Measurements from ENCODE around the gene PRR18.

Gene PRR18

DNA sequence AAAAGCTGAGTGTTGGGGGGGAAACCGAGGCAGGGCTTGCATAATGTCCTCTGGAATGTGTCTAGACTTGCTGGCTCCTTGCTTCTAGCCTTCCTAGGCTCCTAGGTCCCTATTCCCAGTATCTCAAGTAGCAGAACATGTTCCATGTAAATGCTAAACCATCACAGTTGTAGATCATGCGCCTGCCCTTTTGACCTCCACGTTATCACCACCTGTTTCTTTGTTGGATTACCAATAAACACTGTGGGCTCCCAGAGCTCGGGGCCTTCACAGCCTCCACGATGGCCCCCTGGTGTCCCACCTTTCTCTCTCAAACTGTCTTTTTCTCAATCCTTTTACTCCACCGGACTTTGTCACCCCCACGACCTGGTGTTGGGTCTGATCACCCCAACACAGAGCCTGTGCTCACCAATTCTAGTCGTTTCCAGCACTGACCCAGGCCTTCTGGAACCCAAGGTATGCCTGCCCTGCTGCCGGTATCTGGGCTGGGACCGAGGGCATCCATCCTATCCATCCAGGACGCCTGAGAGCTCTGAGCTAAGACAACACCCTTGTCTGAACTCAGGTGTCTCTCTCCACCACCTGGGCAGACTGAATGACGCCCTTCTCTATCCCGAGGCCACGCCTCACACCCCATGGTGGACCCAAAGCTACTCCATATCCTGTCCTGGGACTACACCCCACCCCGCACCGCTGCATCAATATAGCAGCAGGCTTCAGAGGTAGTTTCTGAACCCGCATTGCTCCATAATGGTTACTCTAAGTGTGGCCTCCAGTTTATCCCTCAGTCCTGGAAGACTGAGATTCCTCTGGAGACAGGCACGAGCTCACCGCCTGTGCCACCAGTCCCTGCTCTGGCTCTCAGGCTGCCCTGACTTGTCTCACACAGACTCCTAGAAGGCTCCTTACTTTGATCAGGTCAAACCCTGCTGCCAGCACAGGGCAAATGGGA, 9.3 kb upstream of the PRR18 start:
- Histone ChIP-seq H2BK15ac (ENCODE audit: low read length) (no peak overlapping the region), H3K4me3 (ENCODE audit: low read length in 2 of 2) (no peak overlapping the region), H3K18ac (ENCODE audit: low read length) (no peak overlapping the region), H3K27ac (replicated peaks; ENCODE audit: low read length) (no peak overlapping the region), H3K4me1 (ENCODE audit: control insufficient read depth in 2 of 2, insufficient read depth in 1 of 2, low read depth in 1 of 2, low read length in 2 of 2) (no peaks in the 10 kb centered on the region), H3K27me3 (ENCODE audit: control insufficient read depth in 3 of 3, insufficient read depth in 3 of 3, low read depth in 1 of 3, low read length in 3 of 3) (no peaks in the 10 kb centered on the region), H3K36me3 (replicated peaks in 1 of 2; ENCODE audit: control insufficient read depth in 2 of 2, insufficient read depth in 2 of 2, low read length in 2 of 2) (peaks cover 3 to 31% of the 10 kb centered on the region in 2 donors), H3K4me2 (ENCODE audit: insufficient read depth, low read length, poor library complexity, severe bottlenecking) (no peak overlapping the region), H3K23ac (ENCODE audit: low read depth, low read length, poor library complexity) (no peak overlapping the region), H3K14ac (ENCODE audit: low read length) (peak overlapping the region; percentile 38), H2AFZ (ENCODE audit: low read length) (no peak overlapping the region), H2BK5ac (ENCODE audit: low read length) (no peak overlapping the region), H2BK120ac (ENCODE audit: low read depth, low read length) (no peak overlapping the region), H2AK5ac (ENCODE audit: low read depth, low read length) (no peak overlapping the region), H4K91ac (ENCODE audit: low read depth, low read length, poor library complexity) (no peak overlapping the region), H3K4ac (ENCODE audit: low read length) (no peak overlapping the region), H3K9me3 (replicated peaks in 1 of 2; ENCODE audit: control insufficient read depth in 2 of 2, insufficient read depth in 1 of 2, low read depth in 1 of 2, low read length in 2 of 2) (no peaks in the 10 kb centered on the region), H3K9ac (ENCODE audit: low read depth, low read length, poor library complexity) (no peak overlapping the region), H3K79me1 (ENCODE audit: low read depth, low read length) (no peaks in the 10 kb centered on the region), H4K8ac (ENCODE audit: low read depth, low read length) (no peak overlapping the region), H2BK12ac (ENCODE audit: low read length) (no peak overlapping the region)
- DNase-seq (ENCODE audit: low spot score): no peak
- no CpG with 5 or more reads among the region's 19 CpGs for WGBS, 2 donors (ENCODE audit: extremely low coverage in 2 of 2, insufficient read length in 2 of 2, insufficient replicate concordance in 1 of 2)

DNA sequence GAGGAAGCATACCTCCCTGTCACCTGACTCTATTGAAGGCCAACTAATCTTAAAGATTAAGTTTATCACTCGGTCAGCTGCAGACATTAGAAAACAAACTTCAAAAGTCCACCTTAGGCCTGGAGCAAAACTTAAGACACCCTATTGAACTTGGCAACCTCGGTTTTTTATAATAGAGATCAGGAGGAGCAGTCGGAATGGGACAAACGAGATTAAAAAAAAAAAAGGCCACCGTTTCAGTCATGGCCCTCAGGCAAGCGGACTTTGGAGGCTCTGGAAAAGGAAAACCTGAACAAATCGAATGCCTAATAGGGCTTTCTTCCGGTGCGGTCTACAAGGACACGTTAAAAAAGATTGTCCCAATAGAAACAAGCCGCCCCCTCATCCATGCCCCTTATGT, 7.2 kb upstream of the PRR18 start:
- peaks cover 0 to 7% (median 1%) of the 10 kb centered on the region in 3 experiments for H3K27me3 ChIP-seq (ENCODE audit: control insufficient read depth in 3 of 3, insufficient read depth in 3 of 3, low read depth in 1 of 3, low read length in 3 of 3)
- no peak overlapping the region for H2BK5ac ChIP-seq (ENCODE audit: low read length)
- no peak overlapping the region for H4K91ac ChIP-seq (ENCODE audit: low read depth, low read length, poor library complexity)
- H3K4me2 ChIP-seq (ENCODE audit: insufficient read depth, low read length, poor library complexity, severe bottlenecking): no peak overlapping the region
- H3K79me1 ChIP-seq (ENCODE audit: low read depth, low read length): no peaks in the 10 kb centered on the region
- H2BK15ac ChIP-seq (ENCODE audit: low read length): no peak overlapping the region
- H2AFZ ChIP-seq (ENCODE audit: low read length): no peak overlapping the region
- no peak overlapping the region for H3K4ac ChIP-seq (ENCODE audit: low read length)
- no peak overlapping the region for H3K23ac ChIP-seq (ENCODE audit: low read depth, low read length, poor library complexity)
- no peak overlapping the region for H4K8ac ChIP-seq (ENCODE audit: low read depth, low read length)
- no peak overlapping the region for H3K18ac ChIP-seq (ENCODE audit: low read length)
- H3K14ac ChIP-seq (ENCODE audit: low read length): no peak overlapping the region
- peaks cover 3 to 13% of the 10 kb centered on the region in 2 donors for H3K36me3 ChIP-seq (replicated peaks in 1 of 2; ENCODE audit: control insufficient read depth in 2 of 2, insufficient read depth in 2 of 2, low read length in 2 of 2)
- H2BK120ac ChIP-seq (ENCODE audit: low read depth, low read length): no peak overlapping the region
- H3K4me3 ChIP-seq (ENCODE audit: low read length in 2 of 2): no peak overlapping the region
- H3K27ac ChIP-seq (replicated peaks; ENCODE audit: low read length): no peak overlapping the region
- H2AK5ac ChIP-seq (ENCODE audit: low read depth, low read length): no peak overlapping the region
- H2BK12ac ChIP-seq (ENCODE audit: low read length): no peak overlapping the region
- DNase-seq (ENCODE audit: low spot score): no peak
- no CpG with 5 or more reads among the region's 11 CpGs for WGBS, 2 donors (ENCODE audit: extremely low coverage in 2 of 2, insufficient read length in 2 of 2, insufficient replicate concordance in 1 of 2)
- no peak overlapping the region for H3K9ac ChIP-seq (ENCODE audit: low read depth, low read length, poor library complexity)
- no peaks in the 10 kb centered on the region for H3K9me3 ChIP-seq (replicated peaks in 1 of 2; ENCODE audit: control insufficient read depth in 2 of 2, insufficient read depth in 1 of 2, low read depth in 1 of 2, low read length in 2 of 2)
- no peaks in the 10 kb centered on the region for H3K4me1 ChIP-seq (ENCODE audit: control insufficient read depth in 2 of 2, insufficient read depth in 1 of 2, low read depth in 1 of 2, low read length in 2 of 2)

DNA sequence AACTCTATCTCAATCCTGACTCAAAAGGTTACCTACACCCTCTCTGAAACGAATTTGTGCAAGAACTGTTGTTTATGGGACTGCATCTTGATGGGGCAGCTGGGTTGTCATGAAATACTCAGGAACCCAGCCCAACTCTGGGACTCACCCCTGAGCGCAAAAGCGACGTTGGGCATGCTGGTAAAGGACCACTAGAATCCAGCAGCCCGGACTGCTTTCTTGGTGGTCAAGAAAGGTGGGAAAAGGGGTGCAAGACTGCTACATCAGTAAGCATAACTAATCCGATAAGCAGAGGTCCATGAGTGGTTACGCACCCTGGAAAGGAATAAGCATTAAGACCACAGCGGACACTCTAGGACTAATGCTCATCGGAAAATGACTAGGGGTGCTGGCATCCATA, 6.3 kb upstream of the PRR18 start:
- no peaks in the 10 kb centered on the region for H3K4me1 ChIP-seq (ENCODE audit: control insufficient read depth in 2 of 2, insufficient read depth in 1 of 2, low read depth in 1 of 2, low read length in 2 of 2)
- no peak overlapping the region for H4K8ac ChIP-seq (ENCODE audit: low read depth, low read length)
- no peak overlapping the region for H2AFZ ChIP-seq (ENCODE audit: low read length)
- H2BK5ac ChIP-seq (ENCODE audit: low read length): no peak overlapping the region
- H2BK12ac ChIP-seq (ENCODE audit: low read length): no peak overlapping the region
- no peak overlapping the region for H2BK120ac ChIP-seq (ENCODE audit: low read depth, low read length)
- H3K79me1 ChIP-seq (ENCODE audit: low read depth, low read length): no peaks in the 10 kb centered on the region
- H3K9ac ChIP-seq (ENCODE audit: low read depth, low read length, poor library complexity): no peak overlapping the region
- no peak overlapping the region for H3K27ac ChIP-seq (replicated peaks; ENCODE audit: low read length)
- no peak overlapping the region for H3K4me3 ChIP-seq (ENCODE audit: low read length in 2 of 2)
- H2AK5ac ChIP-seq (ENCODE audit: low read depth, low read length): no peak overlapping the region
- H3K9me3 ChIP-seq (replicated peaks in 1 of 2; ENCODE audit: control insufficient read depth in 2 of 2, insufficient read depth in 1 of 2, low read depth in 1 of 2, low read length in 2 of 2): no peaks in the 10 kb centered on the region
- no peak for DNase-seq (ENCODE audit: low spot score)
- no peak overlapping the region for H3K14ac ChIP-seq (ENCODE audit: low read length)
- no peak overlapping the region for H3K23ac ChIP-seq (ENCODE audit: low read depth, low read length, poor library complexity)
- H3K27me3 ChIP-seq (ENCODE audit: control insufficient read depth in 3 of 3, insufficient read depth in 3 of 3, low read depth in 1 of 3, low read length in 3 of 3): peaks cover 2 to 17% (median 11%) of the 10 kb centered on the region in 3 experiments
- no peak overlapping the region for H3K4me2 ChIP-seq (ENCODE audit: insufficient read depth, low read length, poor library complexity, severe bottlenecking)
- no peak overlapping the region for H3K18ac ChIP-seq (ENCODE audit: low read length)
- whole genome bisulfite sequencing, 2 donors (ENCODE audit: extremely low coverage in 2 of 2, insufficient read length in 2 of 2, insufficient replicate concordance in 1 of 2): no CpG with 5 or more reads among the region's 9 CpGs
- no peak overlapping the region for H2BK15ac ChIP-seq (ENCODE audit: low read length)
- peaks cover 3 to 6% of the 10 kb centered on the region in 2 donors for H3K36me3 ChIP-seq (replicated peaks in 1 of 2; ENCODE audit: control insufficient read depth in 2 of 2, insufficient read depth in 2 of 2, low read length in 2 of 2)
- no peak overlapping the region for H4K91ac ChIP-seq (ENCODE audit: low read depth, low read length, poor library complexity)
- H3K4ac ChIP-seq (ENCODE audit: low read length): no peak overlapping the region

DNA sequence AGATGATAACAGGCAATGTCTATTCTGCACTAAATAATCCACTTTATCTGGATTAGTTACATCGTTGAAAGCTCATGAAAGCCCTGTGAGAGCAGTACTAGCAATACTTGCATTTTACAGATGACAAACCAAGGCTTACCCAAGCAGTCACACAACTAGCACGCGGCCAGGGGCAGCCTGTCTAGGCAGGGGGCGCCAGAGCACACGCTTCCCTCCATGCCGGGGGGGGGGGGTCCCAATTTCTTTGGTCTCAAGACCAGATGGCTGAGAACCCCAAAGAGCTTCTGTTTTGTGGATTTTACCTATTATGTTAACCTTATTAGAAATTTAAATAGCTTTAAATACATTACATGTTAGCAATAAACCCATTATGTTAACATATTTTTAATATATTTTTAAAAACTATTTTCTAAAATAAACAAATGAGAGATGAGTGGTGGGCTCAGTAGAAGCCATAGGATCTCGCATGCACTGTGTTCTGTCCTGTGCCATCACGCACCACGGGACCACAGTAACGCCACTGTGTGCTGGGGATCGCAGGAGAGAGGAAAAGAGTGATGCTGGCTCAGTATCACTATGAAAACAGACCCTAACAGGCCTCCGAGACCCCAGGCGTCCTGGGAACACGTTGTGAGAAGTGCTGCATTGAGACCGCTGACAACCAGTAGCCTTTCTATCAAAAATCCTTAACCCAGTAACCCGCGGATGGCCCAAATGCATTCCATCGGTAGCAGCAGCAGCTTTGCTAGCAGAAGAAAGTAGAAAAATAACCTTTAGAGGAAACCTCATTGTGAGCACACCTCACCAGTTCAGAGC, 5.3 kb upstream of the PRR18 start:
- Histone ChIP-seq H3K27me3 (ENCODE audit: control insufficient read depth in 3 of 3, insufficient read depth in 3 of 3, low read depth in 1 of 3, low read length in 3 of 3) (peaks cover 5 to 27% (median 19%) of the 10 kb centered on the region in 3 experiments), H2BK15ac (ENCODE audit: low read length) (no peak overlapping the region), H3K4me2 (ENCODE audit: insufficient read depth, low read length, poor library complexity, severe bottlenecking) (no peak overlapping the region), H3K27ac (replicated peaks; ENCODE audit: low read length) (no peak overlapping the region), H3K36me3 (replicated peaks in 1 of 2; ENCODE audit: control insufficient read depth in 2 of 2, insufficient read depth in 2 of 2, low read length in 2 of 2) (no peaks in the 10 kb centered on the region), H2BK5ac (ENCODE audit: low read length) (no peak overlapping the region), H3K79me1 (ENCODE audit: low read depth, low read length) (no peaks in the 10 kb centered on the region), H3K4me1 (ENCODE audit: control insufficient read depth in 2 of 2, insufficient read depth in 1 of 2, low read depth in 1 of 2, low read length in 2 of 2) (peaks cover 0 to 4% of the 10 kb centered on the region in 2 donors), H4K8ac (ENCODE audit: low read depth, low read length) (no peak overlapping the region), H2AK5ac (ENCODE audit: low read depth, low read length) (peak overlapping the region; percentile 81), H3K4me3 (ENCODE audit: low read length in 2 of 2) (no peak overlapping the region), H3K9me3 (replicated peaks in 1 of 2; ENCODE audit: control insufficient read depth in 2 of 2, insufficient read depth in 1 of 2, low read depth in 1 of 2, low read length in 2 of 2) (no peaks in the 10 kb centered on the region), H3K18ac (ENCODE audit: low read length) (no peak overlapping the region), H2BK120ac (ENCODE audit: low read depth, low read length) (no peak overlapping the region), H3K4ac (ENCODE audit: low read length) (no peak overlapping the region), H3K14ac (ENCODE audit: low read length) (peak overlapping the region; percentile 82), H3K9ac (ENCODE audit: low read depth, low read length, poor library complexity) (no peak overlapping the region), H4K91ac (ENCODE audit: low read depth, low read length, poor library complexity) (no peak overlapping the region), H2BK12ac (ENCODE audit: low read length) (no peak overlapping the region), H3K23ac (ENCODE audit: low read depth, low read length, poor library complexity) (no peak overlapping the region), H2AFZ (ENCODE audit: low read length) (no peak overlapping the region)
- WGBS, 2 donors (ENCODE audit: extremely low coverage in 2 of 2, insufficient read length in 2 of 2, insufficient replicate concordance in 1 of 2): no CpG with 5 or more reads among the region's 18 CpGs
- peak; percentile 31 for DNase-seq (ENCODE audit: low spot score)

Measured in neuronal stem cell (in vitro differentiated cells).